UCSD-AML1 (cell line): ENCODE measurements around the gene COL23A1.
A peak's percentile ranks its signal among the peaks of the same experiment; 100 is the strongest.

Experiments
- DNase-seq: peaks from one replicate; lab custom pipeline; 2025; ENCODE audit not compliant: unreplicated experiment; lab: John Stamatoyannopoulos, UW

Gene COL23A1

DNA sequence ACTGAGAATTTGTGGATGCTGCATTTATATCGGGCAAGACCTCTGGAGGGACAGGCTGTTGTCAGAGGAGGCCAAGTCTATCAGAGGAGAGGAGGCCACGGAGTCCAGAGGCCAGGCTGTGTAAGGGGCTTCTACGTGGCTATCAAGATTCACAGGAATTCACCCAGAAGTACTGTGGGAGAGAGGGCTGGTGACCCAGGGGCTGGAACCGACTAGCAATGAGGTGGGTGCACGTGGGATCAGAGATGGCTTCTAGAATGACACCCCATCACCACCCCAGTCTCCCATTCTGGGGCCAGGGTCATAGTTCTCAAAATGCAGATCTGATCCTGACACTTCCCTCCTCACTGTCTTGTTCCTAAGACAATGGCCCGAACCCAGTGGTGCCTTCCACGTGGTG lies 296.4 kb downstream of the COL23A1 start:
- no peak for DNase-seq

GRCh38 chr5:178293400-178293799 lies 296.8 kb downstream of the COL23A1 start:
- DNase-seq = no peak

GRCh38 chr5:178292826-178293205 lies 297.4 kb downstream of the COL23A1 start:
- DNase-seq = no peak

- no peak for DNase-seq
These were observed 298.0 kb downstream of the COL23A1 start for GRCh38 chr5:178291969-178292825.

DNA sequence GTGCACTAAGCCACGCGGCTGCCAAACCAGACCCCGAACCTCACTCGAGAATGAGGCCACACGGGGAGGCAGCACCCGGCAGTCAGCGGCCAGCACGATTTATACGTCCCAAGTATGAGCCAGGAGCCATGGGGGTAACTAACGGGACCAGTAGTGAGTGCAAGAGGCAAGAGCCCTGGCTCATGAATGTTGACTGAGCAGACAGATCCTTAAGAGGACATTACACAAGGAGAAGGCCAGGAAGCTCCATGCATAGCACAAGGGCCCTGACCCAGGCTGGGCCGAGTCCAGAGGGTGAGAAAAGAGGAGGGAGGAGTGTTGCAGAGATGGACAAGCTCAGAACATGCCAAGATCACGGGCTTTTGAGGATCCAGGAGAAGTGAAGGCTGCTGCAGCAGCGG lies 299.0 kb downstream of the COL23A1 start:
- no peak for DNase-seq

DNA sequence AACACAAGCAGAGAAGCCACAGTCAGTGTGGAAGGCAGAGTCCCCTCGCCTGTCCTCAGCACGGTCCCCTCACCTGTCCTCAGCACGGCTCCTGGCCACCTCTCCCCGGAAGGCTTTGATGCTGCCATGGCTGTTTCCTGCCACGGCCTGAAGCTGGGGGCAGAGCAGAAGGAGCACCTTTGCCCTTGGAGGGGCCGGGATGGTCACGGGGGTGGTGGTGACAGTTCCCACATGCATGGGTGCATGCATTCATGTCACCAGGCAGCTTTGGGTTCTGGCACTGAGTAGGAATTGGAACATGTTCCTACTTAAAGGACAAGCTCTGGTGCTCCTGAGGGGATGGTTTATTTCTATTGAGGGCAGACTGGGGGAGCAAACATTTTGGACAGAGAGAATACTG lies 299.8 kb downstream of the COL23A1 start:
- DNase-seq = no peak

GRCh38 chr5:178289438-178289837 lies 300.8 kb downstream of the COL23A1 start:
- DNase-seq = no peak

GRCh38 chr5:178288401-178289368 lies 301.5 kb downstream of the COL23A1 start:
- DNase-seq = no peak

DNA sequence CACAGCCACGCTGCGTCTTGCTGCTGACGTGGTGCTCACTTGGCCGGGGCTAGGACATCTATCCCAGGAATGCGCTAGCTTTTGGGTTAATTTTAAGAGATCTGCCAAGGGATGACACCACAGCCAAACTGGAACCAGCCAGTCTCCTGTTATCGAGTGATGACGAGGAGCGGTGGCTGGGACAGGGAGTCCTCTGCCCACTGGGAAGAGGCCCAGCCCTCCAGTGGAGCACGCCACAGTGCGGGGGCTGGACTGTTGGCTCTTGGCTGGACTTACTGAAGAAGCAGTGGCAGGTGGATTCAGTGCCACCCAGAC lies 302.4 kb downstream of the COL23A1 start:
- DNase-seq = no peak

DNA sequence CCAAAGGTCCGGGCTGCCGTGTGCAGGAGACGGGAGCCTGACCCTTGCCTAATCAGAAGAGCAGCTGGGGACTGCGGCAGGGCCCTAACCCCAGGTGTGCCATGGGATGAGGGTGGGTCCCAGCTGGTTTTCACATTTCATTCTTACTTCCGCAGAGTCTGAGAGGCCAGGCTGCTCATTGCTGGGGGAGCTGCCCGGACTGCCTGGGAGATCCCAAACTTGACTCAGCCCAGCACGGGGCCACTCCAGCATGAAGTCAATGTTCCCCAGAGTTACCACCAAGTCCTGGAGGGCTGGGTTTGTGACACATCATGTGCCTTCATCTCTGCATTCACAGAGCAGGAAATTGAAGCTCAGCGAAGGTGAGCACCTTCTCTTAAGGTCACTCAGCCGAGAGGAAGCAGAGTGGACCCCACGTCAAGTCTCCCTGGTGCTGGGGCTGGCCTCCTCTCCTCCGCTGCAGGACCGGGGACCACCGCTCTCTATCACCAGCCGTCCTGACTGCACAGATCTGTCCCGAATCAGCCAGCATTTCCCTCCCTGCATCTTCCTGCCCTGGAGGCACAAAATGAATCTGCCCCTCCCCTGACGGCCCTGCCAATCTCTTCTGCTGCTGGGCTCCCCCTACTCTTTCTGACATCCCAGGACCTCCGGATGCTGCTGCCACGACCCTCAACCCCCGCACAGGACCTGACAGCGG lies 303.0 kb downstream of the COL23A1 start:
- no peak for DNase-seq

DNA sequence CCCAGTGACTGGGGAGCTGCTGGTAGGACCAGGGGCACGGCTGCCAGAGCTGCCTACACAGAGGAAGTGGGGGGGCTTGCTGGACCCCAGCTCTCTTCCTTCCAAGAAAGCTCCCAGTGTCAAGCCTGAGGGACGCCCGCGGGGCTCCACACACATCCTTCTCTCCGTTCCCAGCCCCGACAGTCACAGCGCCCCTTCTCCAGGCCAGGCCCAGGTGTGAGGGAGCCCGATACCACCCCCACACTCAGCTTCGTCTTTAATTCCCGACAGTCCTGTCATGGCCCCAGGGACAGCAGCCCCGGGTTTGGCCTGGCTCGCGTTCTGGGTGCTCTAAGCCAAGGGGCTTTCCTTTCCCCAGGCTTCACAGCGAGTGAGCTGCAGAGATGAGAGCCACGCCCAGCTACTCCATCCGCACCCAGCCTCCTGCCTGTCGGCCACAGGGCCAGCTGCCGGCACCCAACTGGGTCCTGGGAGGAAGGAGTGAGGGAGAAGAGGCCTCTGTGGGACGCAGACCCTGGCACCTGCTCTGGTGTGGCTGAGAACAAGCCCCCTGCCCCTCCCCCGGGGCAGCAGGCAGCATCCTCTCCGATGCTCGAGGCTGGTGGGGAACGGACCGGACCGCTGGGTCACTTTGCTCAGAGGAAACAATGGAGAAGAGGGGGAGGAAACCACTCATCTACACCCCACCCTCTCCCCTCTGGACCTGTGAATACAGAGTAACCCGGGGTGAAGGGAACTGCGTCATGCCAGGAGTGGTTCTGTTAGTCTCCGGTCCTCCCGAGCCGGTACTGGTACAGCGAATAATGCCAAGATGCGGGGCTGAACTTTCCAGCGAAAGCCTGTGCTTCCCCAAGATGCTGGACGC lies 303.7 kb downstream of the COL23A1 start:
- no peak for DNase-seq

DNA sequence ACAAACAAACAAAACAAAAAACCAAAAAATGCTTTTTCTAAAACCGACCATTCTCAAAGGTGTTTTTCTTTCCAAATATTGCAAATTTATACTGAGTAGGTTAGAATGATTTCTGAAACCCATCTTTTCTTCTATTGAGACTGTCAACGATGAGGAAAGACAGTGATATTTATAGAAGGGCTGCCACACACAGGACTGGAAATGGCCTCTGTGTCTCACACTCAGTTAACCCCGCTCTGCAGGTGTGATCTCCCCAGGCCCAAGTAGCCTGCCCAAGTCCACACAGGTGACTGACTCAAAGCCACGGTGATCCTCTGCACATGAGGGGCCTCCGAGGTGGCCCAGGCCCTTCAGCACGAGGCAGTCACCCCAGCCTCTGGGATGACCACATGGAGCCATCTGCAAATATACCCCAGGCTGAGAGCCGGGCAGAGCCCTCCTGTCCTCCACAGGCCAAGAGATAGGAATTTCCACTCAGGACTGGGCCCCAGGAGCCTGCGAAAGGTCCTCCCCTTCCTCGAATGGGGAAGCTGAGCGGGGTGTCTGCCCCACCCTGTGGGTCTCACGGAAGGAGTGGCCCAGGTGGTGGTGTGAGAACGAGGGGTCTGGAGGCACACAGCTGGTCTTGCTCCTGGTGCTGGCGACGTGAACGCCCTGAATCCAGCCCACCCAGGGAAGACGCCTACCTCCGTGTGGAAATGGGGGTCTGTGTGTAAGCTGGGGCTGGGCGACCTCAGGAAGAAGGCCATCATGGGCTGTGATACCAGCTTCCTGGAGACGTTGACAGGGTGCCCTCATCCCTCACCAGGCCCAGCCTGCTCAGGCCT lies 304.6 kb downstream of the COL23A1 start:
- no peak for DNase-seq

- no peak for DNase-seq
These were observed 305.2 kb downstream of the COL23A1 start for GRCh38 chr5:178284996-178285395.

GRCh38 chr5:178284093-178284675 lies 306.0 kb downstream of the COL23A1 start:
- DNase-seq = no peak

- DNase-seq = no peak
These were observed 306.7 kb downstream of the COL23A1 start for GRCh38 chr5:178283520-178283919.

- DNase-seq = no peak
These were observed 307.8 kb downstream of the COL23A1 start for GRCh38 chr5:178282391-178282790.

DNA sequence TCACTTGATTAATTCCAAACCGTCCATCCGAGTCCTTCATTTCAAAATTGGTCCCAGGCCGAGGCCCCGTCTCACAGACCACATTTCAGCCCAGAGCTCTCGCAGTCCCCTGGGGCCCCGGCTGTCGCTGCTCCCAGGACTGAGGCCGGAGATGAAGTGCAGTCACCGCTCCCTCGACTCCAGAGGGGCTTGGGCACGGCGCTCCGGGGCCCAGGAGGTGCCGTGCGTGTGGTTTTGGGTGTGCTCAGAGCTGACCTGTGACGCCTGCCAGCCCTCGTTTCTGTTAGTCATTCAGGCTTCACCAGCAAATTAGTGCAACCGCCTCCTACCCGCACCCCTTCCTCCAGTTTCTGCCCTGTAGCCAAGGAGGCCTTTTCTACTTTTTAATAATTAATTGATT lies 308.9 kb downstream of the COL23A1 start:
- DNase-seq = no peak

- no peak for DNase-seq
These were observed 309.6 kb downstream of the COL23A1 start for GRCh38 chr5:178280631-178281030.

DNA sequence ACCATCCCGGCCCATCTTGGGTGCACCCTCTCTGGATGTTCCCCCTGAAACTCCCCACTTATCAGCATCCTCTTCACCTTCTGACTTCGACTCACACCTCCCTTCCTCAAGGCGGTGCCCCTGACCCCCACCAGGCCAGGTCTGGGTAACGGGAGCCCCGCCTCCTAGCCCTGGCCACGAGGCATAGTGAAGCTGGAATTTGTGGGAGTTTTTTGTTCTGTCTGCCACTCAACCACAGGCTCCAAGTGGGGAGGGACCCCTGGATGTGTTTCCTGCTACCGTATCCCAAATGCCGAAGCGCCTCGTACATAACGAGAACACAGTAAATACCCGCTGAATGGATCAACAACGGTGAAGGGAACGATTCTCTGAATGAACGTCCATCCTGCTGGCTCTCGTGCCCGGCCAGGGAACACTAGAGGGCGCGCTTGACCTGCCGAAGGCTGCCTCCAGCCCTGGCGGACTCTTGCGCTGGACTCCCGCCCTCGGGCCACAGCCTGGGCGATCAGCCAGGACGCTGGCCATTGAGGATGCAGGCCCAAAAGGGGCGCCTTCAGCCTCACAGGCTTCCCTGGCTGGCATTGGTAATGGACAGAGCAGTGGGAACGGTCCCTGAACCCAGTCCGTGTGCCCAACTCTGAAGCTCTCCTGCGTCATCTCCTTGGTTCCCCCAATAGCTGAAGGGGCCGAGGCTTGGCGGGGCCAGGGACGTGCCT lies 310.3 kb downstream of the COL23A1 start:
- peak; percentile 81 for DNase-seq
